HepG2 (cell line): ENCODE measurements around the gene SLC22A23. TPM values are rescaled to one million over a fixed set of nuclear protein-coding genes. Genes with fewer than 3 reads are reported as not detected.
A peak's percentile ranks its signal among the peaks of the same experiment; 100 is the strongest.

ENCODE experiments used
- ATRX ChIP-seq: sonication (generic); formaldehyde crosslinking; IDR thresholded peaks from 2 replicates; pipeline ENCODE4 v1.4.0; 2020; ENCODE audit warnings: missing genetic modification reagents, borderline replicate concordance
- CHD4 ChIP-seq: fragments of 200-600 bp; sonication (generic); IDR thresholded peaks from 2 replicates; pipeline ENCODE4 v1.7.0; 2017; ENCODE audit warnings: mild to moderate bottlenecking, low read length, borderline replicate concordance
- ELF4 ChIP-seq: sonication (generic); formaldehyde crosslinking; IDR thresholded peaks from 2 replicates; pipeline ENCODE4 v1.5.0; 2020; ENCODE audit warnings: missing genetic modification reagents, mild to moderate bottlenecking, moderate library complexity, borderline replicate concordance
- IKZF1 ChIP-seq: fragments of 450-650 bp; IDR thresholded peaks from 2 replicates; pipeline ENCODE4 v1.7.1; 2016
- JUNB ChIP-seq: sonication (generic); formaldehyde crosslinking; IDR thresholded peaks from 2 replicates; pipeline ENCODE4 v1.8.0; 2022; ENCODE audit warnings: missing genetic modification reagents, mild to moderate bottlenecking, borderline replicate concordance
- MEIS1 ChIP-seq: sonication (generic); formaldehyde crosslinking; IDR thresholded peaks from 2 replicates; pipeline ENCODE4 v1.9.0; 2021; ENCODE audit warnings: mild to moderate bottlenecking, missing genetic modification reagents, moderate library complexity, borderline replicate concordance
- MIER3 ChIP-seq: IDR thresholded peaks from 2 replicates; pipeline ENCODE4 v1.6.1; 2016; ENCODE audit warnings: missing compliant biosample characterization, borderline replicate concordance
- MZF1 ChIP-seq: sonication (generic); formaldehyde crosslinking; IDR thresholded peaks from 2 replicates; pipeline ENCODE4 v1.8.1; 2023; ENCODE audit warnings: mild to moderate bottlenecking, missing genetic modification reagents, borderline replicate concordance
- NKX3-1 ChIP-seq: sonication (generic); formaldehyde crosslinking; IDR thresholded peaks from 2 replicates; pipeline ENCODE4 v1.5.0; 2020; ENCODE audit warnings: missing genetic modification reagents
- PHB2 ChIP-seq: fragments of 450-650 bp; IDR thresholded peaks from 2 replicates; pipeline ENCODE4 v1.6.1; 2018; ENCODE audit not compliant: partially characterized antibody
- SAFB2 ChIP-seq: sonication (generic); formaldehyde crosslinking; IDR thresholded peaks from 2 replicates; pipeline ENCODE4 v1.5.1; 2020; ENCODE audit warnings: missing genetic modification reagents, low read depth, mild to moderate bottlenecking, borderline replicate concordance
- SP140L ChIP-seq: sonication (generic); formaldehyde crosslinking; IDR thresholded peaks from 2 replicates; pipeline ENCODE4 v1.4.0; 2020; ENCODE audit warnings: missing genetic modification reagents, borderline replicate concordance
- SP4 ChIP-seq: sonication (generic); formaldehyde crosslinking; IDR thresholded peaks from 2 replicates; pipeline ENCODE4 v1.8.1; 2023; ENCODE audit warnings: mild to moderate bottlenecking, missing genetic modification reagents
- ZFP36 ChIP-seq: fragments of 150-350 bp; IDR thresholded peaks from 2 replicates; pipeline ENCODE4 v1.6.1; 2018; ENCODE audit warnings: borderline replicate concordance, low read length, low read depth; ENCODE audit not compliant: partially characterized antibody
- ZFP62 ChIP-seq: sonication (generic); formaldehyde crosslinking; IDR thresholded peaks from 2 replicates; pipeline ENCODE4 v1.4.0; 2020; ENCODE audit warnings: missing genetic modification reagents
- ZNF432 ChIP-seq: sonication (generic); formaldehyde crosslinking; IDR thresholded peaks from 2 replicates; pipeline ENCODE4 v1.5.0; 2020; ENCODE audit warnings: missing genetic modification reagents, mild to moderate bottlenecking, borderline replicate concordance
- ZNF446 ChIP-seq: sonication (generic); formaldehyde crosslinking; IDR thresholded peaks from 2 replicates; pipeline ENCODE4 v1.5.0; 2020; ENCODE audit warnings: mild to moderate bottlenecking, missing genetic modification reagents
- ZNF501 ChIP-seq: sonication (generic); formaldehyde crosslinking; IDR thresholded peaks from 2 replicates; pipeline ENCODE4 v1.5.1; 2020; ENCODE audit warnings: mild to moderate bottlenecking, moderate library complexity, missing genetic modification reagents
- ZNF790 ChIP-seq: sonication (generic); formaldehyde crosslinking; IDR thresholded peaks from 2 replicates; pipeline ENCODE4 v1.8.0; 2022; ENCODE audit warnings: missing genetic modification reagents, mild to moderate bottlenecking, borderline replicate concordance
- ZNF879 ChIP-seq: sonication (generic); formaldehyde crosslinking; IDR thresholded peaks from 2 replicates; pipeline ENCODE4 v1.8.1; 2023; ENCODE audit warnings: missing genetic modification reagents
- ZSCAN22 ChIP-seq: sonication (generic); formaldehyde crosslinking; IDR thresholded peaks from 2 replicates; pipeline ENCODE4 v1.4.0; 2020; ENCODE audit warnings: mild to moderate bottlenecking, missing genetic modification reagents
- polyA plus RNA-seq, 8 experiments: library from polyadenylated mRNA; depleted of rRNA in 3 of 8; stranded (reverse) in 7 of 8; unstranded in 1 of 8; fragments of >200 nt; fragmentation: Illumina TruSeq in 4 of 8; extraction: Trizol in 4 of 8; gene quantifications; 2 replicates each; pipeline versions ENCODE4 v1.2.1 to v1.2.3, GENCODE V29; 2011 to 2016; ENCODE audit warnings: low read depth in 4 of 8, missing spikeins in 1 of 8, mixed read lengths in 1 of 8; ENCODE audit not compliant: insufficient read depth in 1 of 8
- total RNA-seq, 5 experiments: library from RNA; depleted of rRNA; stranded (reverse); fragments of >200 nt; fragmentation: Illumina TruSeq; extraction: Trizol; gene quantifications; 2 replicates each; pipeline ENCODE4 v1.2.3, GENCODE V29; 2016; ENCODE audit warnings: low read depth in 1 of 5
- TF ChIP-seq, protein P1 (sequence below): sonication (generic); formaldehyde crosslinking; IDR thresholded peaks from 2 replicates; pipeline ENCODE4 v1.4.0; 2020; ENCODE audit warnings: mild to moderate bottlenecking, missing genetic modification reagents
- TF ChIP-seq, protein P2 (sequence below): sonication (generic); formaldehyde crosslinking; IDR thresholded peaks from 2 replicates; pipeline ENCODE4 v1.4.0; 2020; ENCODE audit warnings: mild to moderate bottlenecking, missing genetic modification reagents
- TF ChIP-seq, protein P3 (sequence below): sonication (generic); formaldehyde crosslinking; IDR thresholded peaks from 2 replicates; pipeline ENCODE4 v1.4.0; 2020; ENCODE audit warnings: mild to moderate bottlenecking, missing genetic modification reagents

Gene SLC22A23
- total and polyA plus RNA-seq, 2 of the 13 experiments (the other 11 are each of a cell fraction or from before 2014, with no cell fraction given): 11.8 to 17.5 TPM

DNA sequence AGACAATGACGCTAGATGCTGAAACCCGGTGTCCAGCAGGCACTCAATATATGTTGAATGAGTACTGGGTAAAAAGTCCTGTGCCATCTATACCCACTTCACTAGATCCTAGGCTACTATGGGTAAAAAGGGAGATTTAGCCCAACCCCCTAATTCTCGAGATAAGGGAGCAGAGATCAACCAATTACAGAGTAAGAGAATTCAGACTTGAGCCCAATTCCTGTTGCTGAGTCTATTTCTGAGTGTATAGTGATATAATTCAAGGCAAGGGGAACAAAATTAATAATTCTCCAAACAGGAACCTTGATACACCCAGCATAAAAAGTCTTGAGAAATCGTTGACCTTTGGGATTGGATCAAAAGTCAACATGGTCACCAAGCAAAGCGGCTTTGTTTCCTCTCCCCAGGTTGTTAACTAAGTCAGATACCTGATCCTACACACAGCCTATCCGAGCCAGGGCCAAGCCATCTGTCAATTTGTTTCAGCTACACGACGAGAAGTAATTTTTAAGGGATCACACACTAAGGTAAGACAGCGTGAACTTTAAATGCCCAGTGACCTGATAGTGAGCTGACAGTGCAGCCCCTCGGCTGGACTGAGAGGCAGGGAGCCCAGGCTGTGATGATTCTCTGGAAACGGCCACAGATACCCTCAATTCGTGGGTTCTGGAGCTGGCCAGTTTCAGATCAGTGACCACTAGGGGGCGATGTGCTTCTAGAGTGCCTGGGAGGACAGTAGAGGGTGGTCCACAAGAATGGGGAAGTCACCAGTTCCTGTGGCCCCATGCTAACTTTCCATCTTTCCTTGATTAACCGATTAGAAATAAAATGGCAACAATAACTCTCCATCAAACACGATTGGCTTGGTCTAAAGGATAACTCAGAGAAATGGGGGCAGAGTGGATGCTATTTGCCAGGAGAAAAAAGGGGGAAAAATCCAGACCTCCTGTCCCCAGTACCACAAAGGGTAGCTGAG, 46.2 kb downstream of the SLC22A23 start (continued):
- 0 out of 2 replicates have a peak, but pooled peaks have one; percentile 57 for TF ChIP-seq SAFB2 (CRISPR knock-in tag)
- no peak for TF ChIP-seq SP4 (CRISPR knock-in tag)
- TF ChIP-seq IKZF1: no peak
- no peak for TF ChIP-seq ZNF446 (CRISPR knock-in tag)
- TF ChIP-seq ZNF790: no peak
- TF ChIP-seq ATRX: no peak
- TF ChIP-seq, protein P1, sequence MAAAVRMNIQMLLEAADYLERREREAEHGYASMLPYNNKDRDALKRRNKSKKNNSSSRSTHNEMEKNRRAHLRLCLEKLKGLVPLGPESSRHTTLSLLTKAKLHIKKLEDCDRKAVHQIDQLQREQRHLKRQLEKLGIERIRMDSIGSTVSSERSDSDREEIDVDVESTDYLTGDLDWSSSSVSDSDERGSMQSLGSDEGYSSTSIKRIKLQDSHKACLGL: no peak
- TF ChIP-seq, protein P2, sequence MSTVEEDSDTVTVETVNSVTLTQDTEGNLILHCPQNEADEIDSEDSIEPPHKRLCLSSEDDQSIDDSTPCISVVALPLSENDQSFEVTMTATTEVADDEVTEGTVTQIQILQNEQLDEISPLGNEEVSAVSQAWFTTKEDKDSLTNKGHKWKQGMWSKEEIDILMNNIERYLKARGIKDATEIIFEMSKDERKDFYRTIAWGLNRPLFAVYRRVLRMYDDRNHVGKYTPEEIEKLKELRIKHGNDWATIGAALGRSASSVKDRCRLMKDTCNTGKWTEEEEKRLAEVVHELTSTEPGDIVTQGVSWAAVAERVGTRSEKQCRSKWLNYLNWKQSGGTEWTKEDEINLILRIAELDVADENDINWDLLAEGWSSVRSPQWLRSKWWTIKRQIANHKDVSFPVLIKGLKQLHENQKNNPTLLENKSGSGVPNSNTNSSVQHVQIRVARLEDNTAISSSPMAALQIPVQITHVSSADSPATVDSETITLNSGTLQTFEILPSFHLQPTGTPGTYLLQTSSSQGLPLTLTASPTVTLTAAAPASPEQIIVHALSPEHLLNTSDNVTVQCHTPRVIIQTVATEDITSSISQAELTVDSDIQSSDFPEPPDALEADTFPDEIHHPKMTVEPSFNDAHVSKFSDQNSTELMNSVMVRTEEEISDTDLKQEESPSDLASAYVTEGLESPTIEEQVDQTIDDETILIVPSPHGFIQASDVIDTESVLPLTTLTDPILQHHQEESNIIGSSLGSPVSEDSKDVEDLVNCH (CRISPR knock-in tag): no peak
- no peak for TF ChIP-seq ZFP62 (CRISPR knock-in tag)
- TF ChIP-seq ZNF432 (CRISPR knock-in tag): no peak
- no peak for TF ChIP-seq ZNF501 (CRISPR knock-in tag)
- no peak for TF ChIP-seq ZFP36
- TF ChIP-seq, protein P3, sequence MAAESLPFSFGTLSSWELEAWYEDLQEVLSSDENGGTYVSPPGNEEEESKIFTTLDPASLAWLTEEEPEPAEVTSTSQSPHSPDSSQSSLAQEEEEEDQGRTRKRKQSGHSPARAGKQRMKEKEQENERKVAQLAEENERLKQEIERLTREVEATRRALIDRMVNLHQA (CRISPR knock-in tag): no peak
- TF ChIP-seq CHD4: peak; percentile 78; the same call in 1 of the 2 replicates
- TF ChIP-seq MIER3 (CRISPR knock-in tag): no peak
- no peak for TF ChIP-seq NKX3-1 (CRISPR knock-in tag)
- TF ChIP-seq MZF1 (CRISPR knock-in tag): no peak
- TF ChIP-seq SP140L (CRISPR knock-in tag): no peak; the same call in 1 of the 2 replicates
- TF ChIP-seq MEIS1 (CRISPR knock-in tag): peak; percentile 95; the same call in 1 of the 2 replicates
- TF ChIP-seq ELF4 (CRISPR knock-in tag): no peak
- peak; percentile 75; the same call in 1 of the 2 replicates for TF ChIP-seq ZSCAN22 (CRISPR knock-in tag)
- TF ChIP-seq JUNB (CRISPR knock-in tag): no peak
- TF ChIP-seq ZNF879: no peak
- no peak for TF ChIP-seq PHB2
